GM12875 (cell line): ENCODE measurements around the gene SLC22A2.

ENCODE experiments used
- H3K4me3 ChIP-seq: one replicate; pipeline ENCODE4 v1.5.1; 2011; ENCODE audit warnings: low read depth, low read length, control low read depth
- TF ChIP-seq, protein P1 (sequence below): IDR thresholded peaks from 2 replicates; pipeline ENCODE4 v1.5.1; 2011; ENCODE audit warnings: low read depth, mild to moderate bottlenecking, control low read depth, inconsistent platforms, low read length, moderate library complexity, borderline replicate concordance; ENCODE audit not compliant: insufficient read depth

The SLC22A2 gene

DNA sequence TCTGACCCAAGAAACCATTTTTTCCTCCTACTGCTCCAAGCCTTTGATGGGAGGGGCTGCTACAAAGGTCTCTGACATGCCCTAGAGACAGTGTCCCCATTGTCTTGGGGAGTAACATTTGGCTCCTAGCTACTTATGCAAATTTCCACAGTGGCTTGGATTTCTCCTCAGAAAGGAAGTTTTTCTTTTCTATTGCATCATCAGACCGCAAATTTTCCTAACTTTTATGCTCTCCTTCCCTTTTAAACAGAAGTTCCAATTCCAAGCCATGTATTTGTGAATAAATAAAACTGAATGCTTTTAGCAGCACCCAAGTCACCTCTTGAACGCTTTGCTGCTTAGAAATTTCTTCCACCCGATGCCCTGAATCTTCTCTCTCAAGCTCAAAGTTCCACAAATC, 51.0 kb downstream of the SLC22A2 start:
- no peak overlapping the region for H3K4me3 ChIP-seq
- TF ChIP-seq, protein P1, sequence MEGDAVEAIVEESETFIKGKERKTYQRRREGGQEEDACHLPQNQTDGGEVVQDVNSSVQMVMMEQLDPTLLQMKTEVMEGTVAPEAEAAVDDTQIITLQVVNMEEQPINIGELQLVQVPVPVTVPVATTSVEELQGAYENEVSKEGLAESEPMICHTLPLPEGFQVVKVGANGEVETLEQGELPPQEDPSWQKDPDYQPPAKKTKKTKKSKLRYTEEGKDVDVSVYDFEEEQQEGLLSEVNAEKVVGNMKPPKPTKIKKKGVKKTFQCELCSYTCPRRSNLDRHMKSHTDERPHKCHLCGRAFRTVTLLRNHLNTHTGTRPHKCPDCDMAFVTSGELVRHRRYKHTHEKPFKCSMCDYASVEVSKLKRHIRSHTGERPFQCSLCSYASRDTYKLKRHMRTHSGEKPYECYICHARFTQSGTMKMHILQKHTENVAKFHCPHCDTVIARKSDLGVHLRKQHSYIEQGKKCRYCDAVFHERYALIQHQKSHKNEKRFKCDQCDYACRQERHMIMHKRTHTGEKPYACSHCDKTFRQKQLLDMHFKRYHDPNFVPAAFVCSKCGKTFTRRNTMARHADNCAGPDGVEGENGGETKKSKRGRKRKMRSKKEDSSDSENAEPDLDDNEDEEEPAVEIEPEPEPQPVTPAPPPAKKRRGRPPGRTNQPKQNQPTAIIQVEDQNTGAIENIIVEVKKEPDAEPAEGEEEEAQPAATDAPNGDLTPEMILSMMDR = no peak

- no peak overlapping the region for H3K4me3 ChIP-seq
- TF ChIP-seq, protein P1 = no peak
Observed at GRCh38 chr6:160204710-160205109, 53.9 kb downstream of the SLC22A2 start.

GRCh38 chr6:160203953-160204352, 54.7 kb downstream of the SLC22A2 start:
- TF ChIP-seq, protein P1 = no peak
- H3K4me3 ChIP-seq = no peak overlapping the region

DNA sequence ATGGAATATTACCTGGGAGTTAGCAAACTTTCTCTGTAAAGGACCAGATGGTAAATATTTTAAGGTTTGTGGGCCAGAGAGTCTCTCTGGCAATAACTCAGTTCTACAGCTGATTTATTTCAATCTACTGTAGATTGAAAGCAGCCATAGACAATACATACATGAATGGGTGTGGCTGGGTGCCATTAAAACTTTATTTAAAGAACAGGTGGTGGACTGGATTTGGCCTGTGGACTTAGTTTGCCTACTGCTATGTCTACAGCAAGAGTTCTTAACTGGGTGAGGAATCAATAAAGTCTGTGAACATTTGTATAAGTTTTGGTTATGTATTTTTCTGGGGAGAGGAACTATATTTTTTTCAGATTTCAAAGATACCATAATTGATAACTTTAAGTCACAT, 55.1 kb downstream of the SLC22A2 start:
- H3K4me3 ChIP-seq = no peak overlapping the region
- TF ChIP-seq, protein P1 = no peak

- H3K4me3 ChIP-seq = no peak overlapping the region
- TF ChIP-seq, protein P1 = no peak
Observed at GRCh38 chr6:160203076-160203475, 55.5 kb downstream of the SLC22A2 start.

DNA sequence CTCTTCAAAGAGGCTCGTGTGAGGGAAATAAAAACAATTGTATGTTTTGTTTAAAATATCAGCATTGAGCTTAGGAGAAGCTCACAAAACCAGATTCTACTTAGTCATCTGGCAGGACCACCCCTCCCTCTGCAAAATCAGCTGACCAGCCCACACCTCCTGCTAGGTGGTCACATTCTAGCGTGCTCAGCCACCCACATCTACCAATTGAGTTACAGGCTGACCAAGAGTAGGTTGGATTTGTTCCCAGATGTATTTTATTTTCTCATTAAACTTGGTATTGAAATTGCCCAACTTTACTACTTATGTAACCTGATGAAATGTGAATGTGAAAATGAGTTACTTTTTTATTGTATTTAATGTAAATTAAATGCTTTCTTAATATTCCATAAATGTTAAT, 56.2 kb downstream of the SLC22A2 start:
- H3K4me3 ChIP-seq = no peak overlapping the region
- TF ChIP-seq, protein P1 = no peak

- TF ChIP-seq, protein P1 = no peak
- no peak overlapping the region for H3K4me3 ChIP-seq
Observed at GRCh38 chr6:160201061-160201460, 57.6 kb downstream of the SLC22A2 start.
